Prostate gland (tissue), 2 donors: ENCODE results near the gene ARHGEF4.

ENCODE experiments used
- POLR2A ChIP-seq: fragments of 450-650 bp; IDR thresholded peaks from one replicate; pipeline ENCODE4 v1.6.1; 2016; ENCODE audit warnings: antibody characterized with exemption, mild to moderate bottlenecking
- TF ChIP-seq, protein P1 (sequence below), 4 experiments: fragments of 200-600 bp in 2 of 4; fragments of 450-650 bp in 2 of 4; sonication (generic) in 2 of 4; IDR thresholded peaks; 1 replicate in 3 of 4; 2 replicates in 1 of 4; pipeline ENCODE4 v1.5.1; 2016 to 2019; ENCODE audit warnings: antibody characterized with exemption in 4 of 4, mild to moderate bottlenecking in 2 of 4, moderate library complexity in 2 of 4

DNA sequence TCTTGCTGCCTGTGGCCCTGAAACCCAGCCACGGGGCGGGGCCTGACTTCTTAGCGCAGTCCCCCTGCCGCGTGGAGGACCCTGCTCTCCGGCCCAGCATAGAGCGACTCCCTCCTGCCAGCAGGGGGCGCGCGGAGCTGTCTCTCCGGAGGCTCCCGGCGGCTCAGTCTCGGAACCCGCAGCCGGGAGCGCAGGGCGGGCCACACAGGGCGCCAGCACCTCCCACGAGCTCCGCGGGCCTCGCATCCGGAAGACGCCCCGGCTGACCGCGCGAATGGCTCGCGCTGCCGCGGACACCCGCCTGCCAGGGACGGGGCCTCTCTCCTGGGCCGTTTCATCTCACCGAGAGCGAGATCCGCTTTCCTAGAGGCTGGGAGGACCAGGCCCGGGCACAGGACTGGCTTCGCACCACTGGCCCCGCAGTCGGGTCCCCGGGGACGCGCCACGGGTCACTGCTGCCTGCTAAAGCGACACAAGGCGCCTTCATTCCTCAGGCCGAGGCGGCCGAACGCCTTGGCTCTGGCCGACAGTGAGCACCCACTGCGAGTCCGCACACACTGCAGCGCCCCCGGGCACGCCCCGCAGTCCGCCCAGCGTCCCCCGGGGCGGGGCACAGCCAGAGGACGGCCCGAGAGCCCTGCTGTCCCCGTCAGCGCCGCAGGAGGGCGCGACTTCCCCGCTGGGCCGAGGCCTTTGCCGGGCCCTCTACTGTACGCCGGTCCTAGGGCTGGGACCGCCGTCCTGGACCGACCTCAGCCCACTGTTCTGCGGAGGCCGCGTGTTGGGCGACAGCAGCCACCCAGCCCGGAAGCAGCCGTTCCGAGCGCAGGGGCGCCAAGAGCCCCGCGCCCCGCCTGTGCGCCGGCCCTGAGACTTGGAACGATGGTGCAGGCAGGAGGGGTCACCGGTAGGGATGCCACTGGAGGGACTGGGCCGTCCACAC, 39.0 kb upstream of the ARHGEF4 start:
- TF ChIP-seq, protein P1, sequence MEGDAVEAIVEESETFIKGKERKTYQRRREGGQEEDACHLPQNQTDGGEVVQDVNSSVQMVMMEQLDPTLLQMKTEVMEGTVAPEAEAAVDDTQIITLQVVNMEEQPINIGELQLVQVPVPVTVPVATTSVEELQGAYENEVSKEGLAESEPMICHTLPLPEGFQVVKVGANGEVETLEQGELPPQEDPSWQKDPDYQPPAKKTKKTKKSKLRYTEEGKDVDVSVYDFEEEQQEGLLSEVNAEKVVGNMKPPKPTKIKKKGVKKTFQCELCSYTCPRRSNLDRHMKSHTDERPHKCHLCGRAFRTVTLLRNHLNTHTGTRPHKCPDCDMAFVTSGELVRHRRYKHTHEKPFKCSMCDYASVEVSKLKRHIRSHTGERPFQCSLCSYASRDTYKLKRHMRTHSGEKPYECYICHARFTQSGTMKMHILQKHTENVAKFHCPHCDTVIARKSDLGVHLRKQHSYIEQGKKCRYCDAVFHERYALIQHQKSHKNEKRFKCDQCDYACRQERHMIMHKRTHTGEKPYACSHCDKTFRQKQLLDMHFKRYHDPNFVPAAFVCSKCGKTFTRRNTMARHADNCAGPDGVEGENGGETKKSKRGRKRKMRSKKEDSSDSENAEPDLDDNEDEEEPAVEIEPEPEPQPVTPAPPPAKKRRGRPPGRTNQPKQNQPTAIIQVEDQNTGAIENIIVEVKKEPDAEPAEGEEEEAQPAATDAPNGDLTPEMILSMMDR (IDR thresholded peaks at IDR 0.05) = peak; percentile 72 to 95 (median 88)
- TF ChIP-seq POLR2A = peak; percentile 7
